HL-60 (cell line): ENCODE data around the gene RNF141.

Source experiments
- DNase-seq, 2 experiments: peaks; one replicate each; pipeline ENCODE4 v3.0.0-alpha.2; 2010 to 2020; ENCODE audit warnings: low read depth in 1 of 2, low spot score in 1 of 2
- H3K27ac ChIP-seq: fragments of 250-450 bp; sonication (Bioruptor Pico); replicated peaks from 2 replicates; pipeline ENCODE4 v1.5.1; 2020; ENCODE audit warnings: mild to moderate bottlenecking, moderate library complexity
- H3K27me3 ChIP-seq: fragments of 250-450 bp; sonication (Bioruptor Pico); 2 replicates; pipeline ENCODE4 v1.5.1; 2021; ENCODE audit warnings: mild to moderate bottlenecking, moderate library complexity; ENCODE audit not compliant: insufficient read depth, poor library complexity, severe bottlenecking
- H3K4me3 ChIP-seq: replicated peaks from 2 replicates; pipeline ENCODE4 v1.5.1; 2011; ENCODE audit warnings: mild to moderate bottlenecking, control low read depth, low read length; ENCODE audit not compliant: insufficient read depth
- CTCF ChIP-seq: IDR thresholded peaks from one replicate; pipeline ENCODE4 v1.5.1; 2011; ENCODE audit warnings: low read length, control low read depth, inconsistent platforms; ENCODE audit not compliant: insufficient read depth
- GABPA ChIP-seq: IDR thresholded peaks from 2 replicates; pipeline ENCODE4 v1.6.1; 2012; ENCODE audit warnings: low read depth
- POLR2AphosphoS5 ChIP-seq: IDR thresholded peaks from 2 replicates; pipeline ENCODE4 v1.6.1; 2012; ENCODE audit warnings: low read depth
- REST ChIP-seq: IDR thresholded peaks from 2 replicates; pipeline ENCODE4 v1.6.1; 2012; ENCODE audit warnings: low read depth; ENCODE audit not compliant: insufficient replicate concordance
- SPI1 ChIP-seq: IDR thresholded peaks from 2 replicates; pipeline ENCODE4 v1.6.1; 2012; ENCODE audit warnings: low read depth, mild to moderate bottlenecking, borderline replicate concordance

The RNF141 gene

GRCh38 chr11:10542776-10543175 lies 1.8 kb upstream of the RNF141 start:
- H3K27me3 ChIP-seq: no peaks in the 10 kb centered on the region
- H3K4me3 ChIP-seq: no peak overlapping the region
- TF ChIP-seq SPI1: no peak
- TF ChIP-seq POLR2AphosphoS5: no peak
- no peak for TF ChIP-seq REST
- no peak for TF ChIP-seq GABPA
- TF ChIP-seq CTCF: no peak
- H3K27ac ChIP-seq: no peak overlapping the region
- DNase-seq: no peak

- TF ChIP-seq REST: no peak
- TF ChIP-seq CTCF: no peak
- TF ChIP-seq SPI1: no peak
- no peak for TF ChIP-seq GABPA
- TF ChIP-seq POLR2AphosphoS5: no peak
- Histone ChIP-seq H3K4me3 (peak overlapping the region; percentile 80), H3K27me3 (no peaks in the 10 kb centered on the region), H3K27ac (peak overlapping the region; percentile 87)
- DNase-seq: no peak
Measured at GRCh38 chr11:10541561-10541930, 559 bp upstream of the RNF141 start.

- H3K27me3 ChIP-seq: no peaks in the 10 kb centered on the region
- no peak for DNase-seq
- TF ChIP-seq CTCF: no peak
- no peak for TF ChIP-seq SPI1
- no peak for TF ChIP-seq POLR2AphosphoS5
- TF ChIP-seq REST: no peak
- TF ChIP-seq GABPA: no peak
- H3K4me3 ChIP-seq: peak overlapping the region; percentile 80
- peak overlapping the region; percentile 87 for H3K27ac ChIP-seq
Measured at GRCh38 chr11:10540546-10540914, 457 bp downstream of the RNF141 start.
